Measurements from ENCODE around the gene HSD11B1L. TPM values are rescaled to one million over a fixed set of nuclear protein-coding genes. Genes with fewer than 3 reads are reported as not detected.

The HSD11B1L gene
- polyA plus RNA-seq, 1 experiment = 4.9 TPM

DNA sequence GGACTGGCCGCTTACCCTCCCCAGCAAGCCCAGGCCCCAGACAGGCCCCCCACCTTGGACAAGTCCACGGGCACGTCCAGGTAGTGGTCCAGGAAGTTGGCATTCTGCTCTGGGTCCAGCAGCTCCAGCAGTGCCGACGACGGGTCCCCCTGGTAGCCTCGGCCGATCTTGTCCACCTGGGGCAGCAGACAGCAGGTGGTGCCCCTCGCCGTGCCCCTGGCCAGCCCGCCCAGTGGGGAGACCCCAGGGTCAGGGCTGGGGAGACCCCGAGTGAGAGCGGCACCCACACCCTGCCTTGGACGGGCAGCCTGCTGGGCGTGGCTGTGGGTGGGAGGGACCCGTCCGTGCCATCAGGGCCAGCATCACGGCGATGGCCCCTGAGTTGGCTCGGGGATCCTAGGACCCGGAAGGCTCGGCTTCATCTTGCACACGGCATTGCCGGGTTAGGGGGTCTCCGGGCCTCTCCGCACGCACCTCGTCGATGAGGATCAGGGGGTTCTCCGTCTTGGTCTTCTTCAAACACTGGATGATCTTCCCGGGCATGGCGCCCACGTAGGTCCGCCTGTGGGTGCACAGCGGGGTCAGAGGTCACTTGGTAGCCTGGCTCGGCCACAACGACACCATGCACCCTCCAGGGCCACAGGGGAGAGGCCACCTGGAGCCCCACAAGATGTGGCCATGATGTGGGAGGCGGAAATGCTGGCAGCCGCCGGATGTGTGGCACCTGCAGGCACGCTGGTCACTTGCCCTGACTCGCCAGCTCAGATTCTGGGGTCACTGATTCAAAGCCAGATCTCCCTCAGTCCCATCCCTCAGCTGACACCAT lies 15.6 kb downstream of the HSD11B1L start:
- CTCF ChIA-PET = interaction anchor here (1.1 kb wide), 1 partner anchor 9 kb away, joined by 3 read pairs; no protein-coding TSS in a partner anchor
- TF ChIP-seq, protein P1, sequence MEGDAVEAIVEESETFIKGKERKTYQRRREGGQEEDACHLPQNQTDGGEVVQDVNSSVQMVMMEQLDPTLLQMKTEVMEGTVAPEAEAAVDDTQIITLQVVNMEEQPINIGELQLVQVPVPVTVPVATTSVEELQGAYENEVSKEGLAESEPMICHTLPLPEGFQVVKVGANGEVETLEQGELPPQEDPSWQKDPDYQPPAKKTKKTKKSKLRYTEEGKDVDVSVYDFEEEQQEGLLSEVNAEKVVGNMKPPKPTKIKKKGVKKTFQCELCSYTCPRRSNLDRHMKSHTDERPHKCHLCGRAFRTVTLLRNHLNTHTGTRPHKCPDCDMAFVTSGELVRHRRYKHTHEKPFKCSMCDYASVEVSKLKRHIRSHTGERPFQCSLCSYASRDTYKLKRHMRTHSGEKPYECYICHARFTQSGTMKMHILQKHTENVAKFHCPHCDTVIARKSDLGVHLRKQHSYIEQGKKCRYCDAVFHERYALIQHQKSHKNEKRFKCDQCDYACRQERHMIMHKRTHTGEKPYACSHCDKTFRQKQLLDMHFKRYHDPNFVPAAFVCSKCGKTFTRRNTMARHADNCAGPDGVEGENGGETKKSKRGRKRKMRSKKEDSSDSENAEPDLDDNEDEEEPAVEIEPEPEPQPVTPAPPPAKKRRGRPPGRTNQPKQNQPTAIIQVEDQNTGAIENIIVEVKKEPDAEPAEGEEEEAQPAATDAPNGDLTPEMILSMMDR (IDR thresholded peaks at IDR 0.05; ENCODE audit: low read depth, low read length) = no peak
- DNase-seq (ENCODE audit: low read depth, low spot score) = no peak
- no peaks in the 10 kb centered on the region for H3K27me3 ChIP-seq (ENCODE audit: control insufficient read depth, insufficient read depth, low read length)
- POLR2A ChIA-PET = interaction anchor here (1.1 kb wide), 1 partner anchor 73 kb away, joined by 4 read pairs; the partner anchor contains the start of genes SAFB and SAFB2
- H3K27ac ChIP-seq (ENCODE audit: low read depth, low read length) = no peak overlapping the region
- H3K4me3 ChIP-seq (ENCODE audit: low read depth, low read length) = no peak overlapping the region
- H3K9me3 ChIP-seq (ENCODE audit: control insufficient read depth, insufficient read depth, low read length) = peaks cover 5% of the 10 kb centered on the region; the same call in 1 of the 2 replicates

DNA sequence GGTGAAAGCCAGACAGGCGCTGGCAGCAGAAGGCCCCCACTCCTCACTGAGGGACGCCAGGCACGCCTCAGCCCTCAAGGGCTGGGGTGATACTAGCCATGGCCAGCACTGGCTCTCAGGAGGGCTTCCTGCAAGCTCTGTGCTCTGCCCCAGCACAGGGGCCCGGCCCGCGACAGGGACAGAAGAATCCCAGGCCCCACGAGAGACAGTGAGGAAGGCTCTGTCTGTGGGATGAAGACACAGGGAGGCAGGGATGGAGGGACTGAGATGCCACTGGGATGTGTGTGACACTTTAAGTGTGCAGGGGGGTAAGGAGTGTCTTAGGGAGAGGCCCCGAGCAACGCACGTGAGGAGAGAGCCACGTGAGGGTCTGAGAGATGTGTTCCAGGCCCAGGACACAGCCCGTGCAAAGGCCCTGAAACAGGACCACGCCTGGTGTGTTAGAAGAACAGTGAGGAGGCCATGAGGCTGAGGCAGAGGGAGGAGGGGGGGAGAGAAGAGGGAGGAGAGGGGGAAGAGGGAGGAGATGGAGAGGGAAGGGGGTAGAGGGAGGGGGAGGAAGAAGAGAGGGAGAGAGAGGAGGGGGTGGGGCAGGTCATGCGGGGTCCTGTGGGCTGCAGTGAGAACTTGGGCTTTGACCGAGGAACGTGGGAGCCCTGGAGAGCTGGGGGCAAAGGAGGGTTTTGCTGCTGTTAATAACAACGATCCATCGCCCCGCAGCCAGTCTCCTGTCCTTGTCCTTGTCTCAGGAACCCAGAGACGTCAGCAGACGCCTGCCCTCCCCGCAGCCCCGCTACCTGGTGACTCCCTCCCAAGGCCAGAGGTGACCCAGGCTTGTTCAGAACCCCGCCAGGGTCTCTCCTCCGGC lies 16.4 kb downstream of the HSD11B1L start:
- ChIA-PET POLR2A (interaction anchor here (1.6 kb wide), 1 partner anchor 7 kb away, joined by 5 read pairs; the partner anchor contains the start of gene RPL36), CTCF (interaction anchor here (1.6 kb wide), 1 partner anchor 8 kb away, joined by 4 read pairs; no protein-coding TSS in a partner anchor)
- DNase-seq (ENCODE audit: low read depth, low spot score) = no peak
- TF ChIP-seq, protein P1 (IDR thresholded peaks at IDR 0.05; ENCODE audit: low read depth, low read length) = no peak
- H3K27me3 ChIP-seq (ENCODE audit: control insufficient read depth, insufficient read depth, low read length) = no peaks in the 10 kb centered on the region
- no peak overlapping the region for H3K4me3 ChIP-seq (ENCODE audit: low read depth, low read length)
- H3K27ac ChIP-seq (ENCODE audit: low read depth, low read length) = no peak overlapping the region
- H3K9me3 ChIP-seq (ENCODE audit: control insufficient read depth, insufficient read depth, low read length) = peaks cover 5% of the 10 kb centered on the region; the same call in 1 of the 2 replicates

DNA sequence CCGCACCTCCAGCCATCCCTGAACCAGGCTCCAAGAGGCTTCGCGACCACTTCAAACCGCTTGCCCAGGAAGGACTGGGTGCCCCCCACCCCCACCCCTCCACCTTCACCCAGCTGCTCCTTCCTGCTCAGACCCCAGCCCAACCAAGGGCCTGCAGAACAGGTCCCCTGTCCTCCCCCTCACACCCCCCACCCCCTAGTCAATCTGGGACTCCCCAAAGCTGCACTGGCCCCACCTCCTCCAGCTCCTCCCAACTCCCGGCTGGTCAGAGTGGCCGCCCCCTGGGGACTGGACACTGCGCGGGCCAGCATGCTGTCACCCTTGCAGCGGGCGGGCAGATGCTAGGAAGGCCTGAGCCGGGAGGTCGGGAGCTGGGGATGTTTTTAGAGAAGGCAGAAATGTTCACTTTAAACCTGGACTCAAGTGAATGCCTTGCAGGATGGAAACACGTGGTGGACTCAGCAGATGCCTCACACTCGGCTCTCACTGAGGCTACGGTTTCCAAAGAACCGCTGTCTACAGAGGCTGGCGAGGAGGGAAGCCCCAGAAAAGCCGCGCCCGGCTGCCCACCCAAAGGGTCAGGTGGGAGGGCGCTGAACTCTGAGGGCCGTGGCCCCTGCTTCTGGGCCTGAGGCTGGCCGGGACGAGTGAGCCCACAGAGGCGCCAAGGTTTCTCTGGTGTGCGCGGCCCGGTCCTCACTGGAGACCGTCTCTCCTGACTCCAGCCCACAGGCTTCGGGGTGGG lies 17.2 kb downstream of the HSD11B1L start:
- POLR2A ChIA-PET = interaction anchor here (1.6 kb wide), 1 partner anchor 8 kb away, joined by 5 read pairs; the partner anchor contains the start of gene RPL36
- Histone ChIP-seq H3K4me3 (ENCODE audit: low read depth, low read length) (no peak overlapping the region), H3K27me3 (ENCODE audit: control insufficient read depth, insufficient read depth, low read length) (no peaks in the 10 kb centered on the region), H3K27ac (ENCODE audit: low read depth, low read length) (peak overlapping the region; percentile 2), H3K9me3 (ENCODE audit: control insufficient read depth, insufficient read depth, low read length) (peaks cover 5% of the 10 kb centered on the region; the same call in 1 of the 2 replicates)
- no peak for DNase-seq (ENCODE audit: low read depth, low spot score)
- TF ChIP-seq, protein P1 (IDR thresholded peaks at IDR 0.05; ENCODE audit: low read depth, low read length) = no peak
- CTCF ChIA-PET = interaction anchor here (0.6 to 1.6 kb wide), 2 partner anchors 8 to 96 kb away, joined by 3 to 4 read pairs; no protein-coding TSS in a partner anchor

DNA sequence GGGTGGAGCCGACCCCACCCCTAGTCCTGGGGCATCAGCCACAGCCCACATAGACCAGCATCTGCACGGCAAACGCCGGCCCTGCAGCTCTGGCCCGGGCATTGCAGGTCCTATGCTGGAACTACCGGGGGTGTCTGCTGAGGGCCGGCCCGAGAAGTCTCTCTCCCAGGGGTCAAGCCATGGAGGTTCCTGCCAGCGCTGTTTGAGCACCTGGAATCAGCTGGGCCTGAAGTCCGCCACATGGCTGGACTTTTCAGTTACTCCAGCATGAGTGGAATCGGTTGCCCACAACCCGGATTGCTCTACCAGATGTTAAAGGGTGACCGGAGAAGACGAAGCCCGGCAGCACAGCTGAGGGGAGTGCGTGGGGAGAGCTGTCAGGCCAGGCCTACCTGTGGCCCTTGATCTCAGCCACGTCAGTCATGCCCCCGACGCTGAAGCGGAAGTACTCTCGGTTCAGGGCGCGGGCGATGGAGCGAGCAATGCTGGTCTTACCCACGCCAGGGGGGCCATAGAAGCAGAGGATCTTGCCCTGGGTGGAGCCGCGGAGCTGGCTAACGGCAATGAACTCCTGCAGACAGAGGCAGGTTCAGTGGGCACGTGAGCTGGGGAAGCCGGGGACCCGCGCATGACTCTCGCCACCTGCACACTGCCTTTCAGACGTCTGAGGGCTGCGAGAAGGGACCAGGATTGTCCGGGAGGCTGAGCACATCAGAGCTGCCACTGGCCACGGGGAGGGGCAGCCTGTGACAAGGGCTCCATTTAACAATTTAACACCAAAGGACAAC lies 18.0 kb downstream of the HSD11B1L start:
- H3K27me3 ChIP-seq (ENCODE audit: control insufficient read depth, insufficient read depth, low read length) = no peaks in the 10 kb centered on the region
- peaks cover 3% of the 10 kb centered on the region; the same call in 1 of the 2 replicates for H3K9me3 ChIP-seq (ENCODE audit: control insufficient read depth, insufficient read depth, low read length)
- ChIA-PET POLR2A (interaction anchor here (0.6 to 1.6 kb wide), 2 partner anchors 9 to 21 kb away, joined by 4 to 5 read pairs; partner anchors contain the start of genes CATSPERD, LONP1 and RPL36), CTCF (interaction anchor here (1.0 to 1.6 kb wide), 3 partner anchors 9 to 11 kb away, joined by 3 to 4 read pairs (median 4); no protein-coding TSS in a partner anchor)
- TF ChIP-seq, protein P1 (IDR thresholded peaks at IDR 0.05; ENCODE audit: low read depth, low read length) = no peak
- no peak overlapping the region for H3K27ac ChIP-seq (ENCODE audit: low read depth, low read length)
- DNase-seq (ENCODE audit: low read depth, low spot score) = no peak
- H3K4me3 ChIP-seq (ENCODE audit: low read depth, low read length) = no peak overlapping the region

All from AG04450 (cell line).